Measurements from ENCODE around the gene OR4F15.

The OR4F15 gene

DNA sequence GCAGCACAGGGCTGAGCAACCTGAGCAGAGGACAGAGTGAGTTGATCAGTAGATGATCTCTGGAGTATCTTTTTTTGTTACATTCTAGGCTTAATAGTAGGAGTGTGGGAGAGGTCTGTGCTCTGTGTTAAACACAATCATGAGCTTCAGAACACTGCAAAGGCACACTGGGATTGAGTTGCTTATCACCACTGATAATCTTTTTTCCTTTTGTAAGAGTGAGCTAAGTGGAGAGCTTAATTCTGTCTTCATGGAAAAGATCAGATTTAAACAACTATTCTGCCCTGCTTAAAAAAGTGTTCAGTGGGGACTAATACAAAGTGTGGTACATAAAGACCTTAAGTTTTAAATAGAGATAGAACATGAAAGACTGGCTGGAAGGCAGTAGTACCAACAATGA, 7.6 kb upstream of the OR4F15 start:
- DNase-seq (ENCODE audit: low read depth) = no peak

DNA sequence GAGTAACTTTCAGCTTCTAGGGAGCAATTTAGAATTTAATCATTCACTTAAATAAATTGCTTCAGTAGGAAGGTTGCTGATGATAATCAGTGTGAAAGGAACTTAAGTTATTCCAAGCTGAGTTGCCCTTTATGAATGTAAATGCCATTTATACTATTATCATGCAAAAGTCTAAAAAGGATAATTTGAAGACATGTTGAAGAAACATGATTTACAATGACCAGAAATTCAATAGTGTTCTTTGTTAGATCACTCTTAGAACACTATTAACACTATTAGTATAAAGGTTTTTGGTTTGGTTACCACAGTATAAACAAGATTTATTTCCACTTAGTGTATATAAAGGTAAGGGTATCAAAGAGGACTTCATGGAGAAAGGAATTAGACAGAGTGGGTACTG, 7.1 kb upstream of the OR4F15 start:
- DNase-seq (ENCODE audit: low read depth) = no peak

DNA sequence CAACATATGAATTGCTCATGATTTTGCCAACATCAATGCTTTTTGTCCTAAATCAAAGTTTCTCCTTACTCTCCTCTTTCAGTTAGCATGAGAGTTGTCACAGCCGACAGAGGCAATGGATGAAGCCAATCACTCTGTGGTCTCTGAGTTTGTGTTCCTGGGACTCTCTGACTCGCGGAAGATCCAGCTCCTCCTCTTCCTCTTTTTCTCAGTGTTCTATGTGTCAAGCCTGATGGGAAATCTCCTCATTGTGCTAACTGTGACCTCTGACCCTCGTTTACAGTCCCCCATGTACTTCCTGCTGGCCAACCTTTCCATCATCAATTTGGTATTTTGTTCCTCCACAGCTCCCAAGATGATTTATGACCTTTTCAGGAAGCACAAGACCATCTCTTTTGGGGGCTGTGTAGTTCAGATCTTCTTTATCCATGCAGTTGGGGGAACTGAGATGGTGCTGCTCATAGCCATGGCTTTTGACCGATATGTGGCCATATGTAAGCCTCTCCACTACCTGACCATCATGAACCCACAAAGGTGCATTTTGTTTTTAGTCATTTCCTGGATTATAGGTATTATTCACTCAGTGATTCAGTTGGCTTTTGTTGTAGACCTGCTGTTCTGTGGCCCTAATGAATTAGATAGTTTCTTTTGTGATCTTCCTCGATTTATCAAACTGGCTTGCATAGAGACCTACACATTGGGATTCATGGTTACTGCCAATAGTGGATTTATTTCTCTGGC, 6.2 kb upstream of the OR4F15 start:
- DNase-seq (ENCODE audit: low read depth) = no peak

DNA sequence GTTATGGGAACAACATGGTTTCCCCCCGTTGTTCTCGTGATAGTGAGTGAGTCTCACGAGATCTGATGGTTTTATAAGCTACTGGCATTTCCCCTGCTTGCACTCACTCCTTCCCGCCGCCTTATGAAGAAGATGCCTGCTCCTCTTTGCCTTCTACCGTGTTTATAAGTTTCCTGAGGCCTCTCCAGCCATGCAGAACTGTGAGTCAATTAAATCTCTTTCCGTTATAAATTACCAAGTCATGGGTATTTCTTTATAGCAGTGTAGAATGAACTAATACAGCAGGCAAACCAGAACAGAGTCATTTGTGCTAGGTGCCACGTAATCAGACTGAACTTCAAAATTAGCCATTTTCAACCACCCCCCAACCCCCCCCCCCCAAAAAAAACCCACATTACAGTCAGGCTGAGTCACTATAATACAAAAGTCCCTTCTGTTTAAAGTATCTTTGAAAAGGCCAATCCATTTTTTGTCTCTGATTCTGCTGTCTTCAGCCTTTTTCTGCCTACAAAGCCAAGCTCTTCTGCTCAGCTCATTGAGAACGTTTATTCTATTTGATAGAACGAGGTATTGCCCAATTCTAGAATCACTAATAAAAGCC, 4.6 kb upstream of the OR4F15 start:
- DNase-seq (ENCODE audit: low read depth) = peak; percentile 35

DNA sequence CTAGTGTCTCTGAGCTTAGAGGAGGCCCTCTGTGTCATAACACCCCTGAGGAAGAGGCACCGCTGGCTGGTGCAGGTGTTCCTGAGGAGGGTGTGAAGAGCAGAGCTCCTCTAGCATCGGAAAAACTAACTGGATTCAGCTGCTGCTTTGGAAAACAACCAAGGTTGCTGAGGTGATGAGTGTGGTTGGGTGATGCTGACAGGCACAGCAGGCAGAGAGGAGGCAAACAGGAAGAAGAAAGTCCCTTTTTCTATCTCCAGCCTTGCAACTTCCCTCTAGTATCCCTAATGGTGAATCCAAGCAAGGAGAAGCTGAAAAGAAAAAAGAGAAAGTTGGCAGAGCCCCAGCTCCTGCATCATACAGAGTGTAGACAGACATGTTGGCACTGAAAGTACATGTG, 3.8 kb upstream of the OR4F15 start:
- peak; percentile 38 for DNase-seq (ENCODE audit: low read depth)

DNA sequence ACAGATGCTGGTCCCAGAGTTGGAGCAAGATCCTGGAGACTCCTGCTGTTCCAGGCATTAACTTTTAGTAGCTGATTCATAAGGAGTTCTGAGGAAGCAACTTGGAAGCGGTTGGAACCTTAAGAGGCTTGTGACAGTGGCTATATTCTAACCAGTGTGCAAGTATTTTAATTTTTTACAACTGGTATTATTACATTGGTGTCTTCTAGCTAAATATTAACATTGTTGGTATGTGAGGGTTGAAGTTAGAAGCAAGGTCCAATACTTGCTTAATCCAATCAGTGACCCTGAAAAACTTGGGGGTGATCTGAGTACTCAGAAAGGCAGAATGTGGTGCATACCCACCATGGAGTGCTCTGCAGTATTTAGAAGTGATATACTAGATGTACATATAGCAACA, 1.5 kb upstream of the OR4F15 start:
- DNase-seq (ENCODE audit: low read depth) = no peak

DNA sequence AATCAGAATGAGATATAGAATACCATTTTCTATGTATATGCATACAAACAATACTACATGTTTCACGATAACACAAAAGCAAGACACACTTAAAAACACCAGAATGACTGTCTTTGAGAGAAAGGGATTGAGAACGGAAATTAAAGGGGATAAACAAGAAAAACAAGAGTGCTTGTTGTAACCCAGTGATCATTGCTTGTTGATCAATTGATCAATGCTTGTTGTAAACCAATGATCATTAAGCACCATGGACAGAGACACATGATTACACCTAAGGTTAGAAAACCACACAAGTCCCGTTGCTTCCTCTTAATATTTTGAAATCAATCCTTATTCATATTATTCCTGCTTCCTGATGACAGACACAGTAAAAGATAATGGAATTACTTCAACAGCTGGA, 1.1 kb upstream of the OR4F15 start:
- DNase-seq (ENCODE audit: low read depth) = no peak

DNA sequence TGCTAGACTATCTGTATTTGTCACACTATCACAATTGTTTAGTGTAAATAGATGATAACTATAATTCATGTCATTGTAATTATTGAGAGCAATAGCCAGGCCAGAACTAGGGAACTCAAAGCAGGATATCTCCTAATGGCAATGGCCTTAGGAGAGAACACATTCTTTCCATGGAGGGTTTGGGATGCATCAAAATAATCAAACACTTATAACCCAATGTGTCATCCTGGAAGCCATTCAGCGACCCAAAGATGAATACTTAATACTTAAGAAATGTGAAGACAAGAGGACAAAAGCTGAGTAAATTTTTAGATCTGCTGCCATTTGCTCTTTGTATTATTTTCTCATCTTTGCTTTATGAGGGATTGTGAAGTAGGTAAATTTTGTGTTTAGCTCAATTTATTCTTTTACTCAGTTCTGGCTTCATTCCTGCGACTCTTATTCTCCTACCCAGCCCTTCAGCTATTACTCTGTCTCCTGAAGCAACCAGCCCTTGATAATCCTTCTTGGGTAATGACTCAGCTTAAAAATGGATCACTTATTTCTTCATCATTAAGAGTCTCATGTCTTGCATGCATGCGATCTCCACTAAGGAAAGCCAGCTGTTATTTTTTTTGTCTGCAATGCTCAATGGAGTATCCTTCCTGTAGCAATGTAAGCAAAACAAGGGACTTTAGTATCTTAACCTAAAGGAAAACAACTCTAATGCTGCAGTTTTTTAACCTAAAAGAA, 2.0 kb downstream of the OR4F15 start:
- DNase-seq (ENCODE audit: low read depth) = peak; percentile 59

DNA sequence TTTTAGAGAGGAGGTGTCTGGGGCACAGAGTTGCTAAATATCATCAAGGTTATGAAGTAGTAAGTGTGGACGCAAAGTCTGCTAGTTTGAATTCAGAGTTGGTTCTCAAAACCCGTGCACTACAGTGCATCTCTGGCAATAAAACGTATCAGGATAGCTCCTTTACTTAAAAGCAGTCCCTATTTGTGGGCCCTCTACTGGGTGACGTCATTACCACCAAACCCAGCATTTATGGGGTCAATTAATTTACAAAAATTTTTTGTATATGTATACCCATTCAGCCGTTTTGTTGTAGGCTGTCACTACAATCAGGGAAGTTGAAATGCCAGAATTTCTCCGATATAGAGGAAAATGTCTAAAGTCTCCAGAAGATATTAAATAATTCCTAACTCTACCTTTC, 8.8 kb downstream of the OR4F15 start:
- DNase-seq (ENCODE audit: low read depth) = no peak

DNA sequence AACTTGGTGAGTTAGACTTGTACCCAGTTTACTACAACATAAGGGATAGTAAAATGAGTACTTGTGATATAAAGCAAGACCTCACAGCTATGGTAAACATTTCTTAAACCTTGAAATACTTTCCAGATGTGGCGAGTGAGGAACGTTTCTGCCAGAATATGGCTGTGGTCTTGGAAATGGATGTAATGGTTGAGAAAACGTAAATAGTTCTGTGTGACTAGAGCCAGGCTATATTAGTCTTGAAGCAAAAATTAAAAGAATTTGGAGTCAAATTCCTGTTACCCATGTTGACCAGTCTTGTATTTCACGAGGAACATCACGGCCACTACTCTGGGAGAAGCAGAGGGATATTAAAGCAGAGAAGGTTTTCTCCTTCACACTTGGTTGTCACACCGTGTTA, 15.3 kb downstream of the OR4F15 start:
- DNase-seq (ENCODE audit: low read depth) = peak; percentile 28

DNA sequence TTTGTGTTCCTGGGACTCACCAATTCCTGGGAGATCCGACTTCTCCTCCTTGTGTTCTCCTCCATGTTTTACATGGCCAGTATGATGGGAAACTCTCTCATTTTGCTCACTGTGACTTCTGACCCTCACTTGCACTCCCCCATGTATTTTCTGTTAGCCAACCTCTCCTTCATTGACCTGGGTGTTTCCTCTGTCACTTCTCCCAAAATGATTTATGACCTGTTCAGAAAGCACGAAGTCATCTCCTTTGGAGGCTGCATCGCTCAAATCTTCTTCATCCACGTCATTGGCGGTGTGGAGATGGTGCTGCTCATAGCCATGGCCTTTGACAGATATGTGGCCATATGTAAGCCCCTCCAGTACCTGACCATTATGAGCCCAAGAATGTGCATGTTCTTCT, 16.8 kb downstream of the OR4F15 start:
- DNase-seq (ENCODE audit: low read depth) = no peak

DNA sequence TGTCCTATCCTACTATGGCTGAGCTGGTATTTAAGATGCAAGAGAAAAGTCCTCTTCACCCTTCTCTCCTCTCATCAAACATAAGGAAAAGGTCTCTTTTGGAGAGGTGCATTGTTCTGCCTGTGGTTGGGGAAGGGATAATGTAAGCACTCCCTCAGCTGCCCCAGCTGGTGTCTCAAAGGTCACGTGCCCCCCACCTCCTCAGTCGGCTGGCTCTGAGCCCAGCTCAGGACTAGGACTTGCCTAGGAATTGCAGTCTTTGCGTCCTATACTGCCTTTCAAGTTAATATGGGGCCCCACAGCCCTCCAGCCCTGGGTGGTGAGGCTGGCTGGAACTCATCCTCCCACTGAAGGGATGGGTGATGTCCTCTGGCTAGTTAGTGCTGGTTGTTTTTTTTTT, 29.7 kb downstream of the OR4F15 start:
- DNase-seq (ENCODE audit: low read depth) = no peak

DNA sequence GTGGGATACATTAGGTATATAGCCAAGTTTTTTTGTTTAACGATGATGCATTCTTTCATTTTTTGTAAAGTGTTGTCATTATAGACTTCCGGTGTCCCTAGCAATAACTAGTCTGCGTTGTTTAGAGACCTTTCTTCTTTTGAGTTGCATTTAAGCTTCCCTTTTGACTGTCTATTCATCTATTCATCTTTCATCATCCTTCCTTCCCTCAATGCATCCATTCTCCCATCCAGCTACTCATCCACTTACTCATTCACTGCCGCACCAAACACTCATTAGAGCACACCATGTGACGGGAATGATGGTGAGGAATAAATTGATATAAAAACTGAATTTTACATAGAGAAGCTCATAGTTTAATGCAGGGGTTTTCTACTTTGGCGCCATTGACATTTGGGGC, 32.9 kb downstream of the OR4F15 start:
- no peak for DNase-seq (ENCODE audit: low read depth)

DNA sequence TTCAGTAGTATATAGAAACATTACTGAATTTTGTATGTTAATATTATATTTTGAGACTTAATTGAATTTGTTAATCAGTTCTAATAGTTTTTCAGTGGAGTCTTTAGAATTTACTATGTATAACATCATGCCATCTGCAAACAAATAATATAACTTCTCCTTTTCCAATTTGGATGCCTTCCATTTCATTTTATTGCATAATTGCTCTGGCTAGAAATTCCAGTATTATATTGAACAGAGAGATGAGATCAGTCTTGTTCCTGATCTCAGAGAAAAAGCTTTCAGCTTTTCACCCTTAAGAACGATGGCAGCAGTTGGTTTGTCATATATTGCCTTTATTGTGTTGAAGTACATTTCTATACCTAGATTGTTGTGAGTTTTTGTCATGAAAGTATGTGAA, 40.4 kb downstream of the OR4F15 start:
- DNase-seq (ENCODE audit: low read depth) = no peak

All from GM04504 (cell line).